KMS-11 (cell line): Measurements from ENCODE around the gene CDH4.

Source experiments
- H2AFZ ChIP-seq: fragments of 200-600 bp; sonication (generic); 2 replicates; pipeline ENCODE4 v1.6.1; 2016; ENCODE audit warnings: antibody characterized with exemption, mixed run types, low read depth
- H3K27ac ChIP-seq: fragments of 200-600 bp; sonication (generic); 2 replicates; pipeline ENCODE4 v1.6.1; 2016; ENCODE audit warnings: mild to moderate bottlenecking, mixed run types
- H3K27me3 ChIP-seq: fragments of 200-600 bp; sonication (generic); 2 replicates; pipeline ENCODE4 v1.6.1; 2017; ENCODE audit warnings: mild to moderate bottlenecking, low read depth, mixed run types, moderate library complexity; ENCODE audit not compliant: insufficient read depth
- H3K36me3 ChIP-seq: fragments of 200-600 bp; sonication (generic); 2 replicates; pipeline ENCODE4 v1.6.1; 2017; ENCODE audit warnings: mild to moderate bottlenecking, mixed run types; ENCODE audit not compliant: insufficient read depth
- H3K4me1 ChIP-seq: fragments of 200-600 bp; sonication (generic); 2 replicates; pipeline ENCODE4 v1.6.1; 2016; ENCODE audit warnings: mild to moderate bottlenecking, low read depth, mixed run types; ENCODE audit not compliant: poor library complexity, severe bottlenecking
- H3K4me2 ChIP-seq: fragments of 200-600 bp; sonication (generic); 2 replicates; pipeline ENCODE4 v1.7.0; 2016; ENCODE audit warnings: mild to moderate bottlenecking, mixed run types
- H3K4me3 ChIP-seq: fragments of 200-600 bp; sonication (generic); IDR thresholded peaks from 2 replicates; pipeline ENCODE4 v1.6.1; 2017; ENCODE audit warnings: low read depth, low read length, mixed read lengths; ENCODE audit not compliant: insufficient read depth
- H3K79me2 ChIP-seq: fragments of 200-600 bp; sonication (generic); 2 replicates; pipeline ENCODE4 v1.6.1; 2016; ENCODE audit warnings: low read depth, mixed run types; ENCODE audit not compliant: insufficient read depth
- H3K9ac ChIP-seq: fragments of 200-600 bp; sonication (generic); 2 replicates; pipeline ENCODE4 v1.6.1; 2016; ENCODE audit warnings: mild to moderate bottlenecking, mixed run types
- H4K20me1 ChIP-seq: fragments of 200-600 bp; sonication (generic); 2 replicates; pipeline ENCODE4 v1.6.1; 2016; ENCODE audit warnings: mild to moderate bottlenecking, mixed run types; ENCODE audit not compliant: insufficient read depth
- CTCF ChIP-seq: fragments of 200-600 bp; sonication (generic); conservative IDR thresholded peaks from 2 replicates; pipeline ENCODE4 v1.6.1; 2017; ENCODE audit warnings: low read depth, mild to moderate bottlenecking, antibody characterized with exemption, low read length, moderate library complexity, mixed read lengths

Gene CDH4

GRCh38 chr20:61813791-61814190, 561.7 kb downstream of the CDH4 start:
- Histone ChIP-seq H3K27ac (no peak overlapping the region), H3K4me1 (no peaks in the 10 kb centered on the region), H3K27me3 (peaks cover 86% of the 10 kb centered on the region), H3K9ac (no peak overlapping the region), H3K4me3 (no peak overlapping the region), H3K4me2 (no peak overlapping the region), H2AFZ (no peak overlapping the region), H3K79me2 (no peaks in the 10 kb centered on the region), H4K20me1 (no peaks in the 10 kb centered on the region), H3K36me3 (no peaks in the 10 kb centered on the region)
- TF ChIP-seq CTCF, result no peak

DNA sequence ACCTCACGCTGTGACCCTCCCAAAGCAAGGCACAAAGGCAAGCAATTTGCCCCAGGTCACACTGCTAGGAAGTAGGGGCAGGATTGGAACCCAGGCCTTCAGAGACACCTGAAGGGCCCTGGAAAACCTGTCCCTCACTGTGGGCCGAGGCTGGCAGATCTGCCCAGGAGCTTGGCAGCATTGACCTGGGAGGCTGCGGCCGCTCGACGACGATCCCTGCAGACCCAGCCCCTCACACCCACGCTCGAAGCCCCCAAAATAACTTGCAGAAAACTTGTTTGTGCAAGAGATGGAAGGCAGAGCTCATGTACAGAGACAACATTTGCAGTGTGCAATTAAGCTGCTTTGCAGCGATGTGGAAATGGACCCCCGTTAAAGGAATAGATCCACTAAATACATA, 562.2 kb downstream of the CDH4 start:
- no peaks in the 10 kb centered on the region for H3K79me2 ChIP-seq
- H3K27me3 ChIP-seq, result peaks cover 86% of the 10 kb centered on the region
- H3K27ac ChIP-seq, result no peak overlapping the region
- H3K36me3 ChIP-seq, result no peaks in the 10 kb centered on the region
- no peak overlapping the region for H2AFZ ChIP-seq
- no peaks in the 10 kb centered on the region for H4K20me1 ChIP-seq
- no peak overlapping the region for H3K4me2 ChIP-seq
- H3K4me1 ChIP-seq, result no peaks in the 10 kb centered on the region
- no peak for TF ChIP-seq CTCF
- no peak overlapping the region for H3K9ac ChIP-seq
- no peak overlapping the region for H3K4me3 ChIP-seq

DNA sequence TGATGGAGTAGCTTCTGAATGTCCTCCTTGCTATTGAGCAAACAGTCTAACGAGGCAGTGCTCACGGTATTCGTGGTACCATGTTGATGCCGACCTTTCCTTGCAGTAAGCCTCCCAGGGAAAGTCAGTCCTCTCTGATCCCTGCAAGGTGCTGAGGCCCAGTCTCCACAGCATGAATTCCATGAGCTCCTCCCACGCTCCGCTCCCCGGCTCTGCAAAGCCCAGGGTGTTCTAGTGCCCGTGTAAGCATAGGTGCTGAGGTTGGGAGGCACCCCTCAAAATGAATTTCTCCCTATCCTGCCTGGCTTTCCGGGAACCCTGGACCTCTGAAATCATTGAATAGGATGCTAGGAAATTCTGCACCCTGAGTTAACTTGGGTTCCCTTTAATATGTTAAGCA, 562.7 kb downstream of the CDH4 start:
- no peak overlapping the region for H3K27ac ChIP-seq
- peaks cover 86% of the 10 kb centered on the region for H3K27me3 ChIP-seq
- H3K79me2 ChIP-seq, result no peaks in the 10 kb centered on the region
- no peaks in the 10 kb centered on the region for H3K36me3 ChIP-seq
- no peak overlapping the region for H3K4me2 ChIP-seq
- H3K9ac ChIP-seq, result no peak overlapping the region
- no peak overlapping the region for H3K4me3 ChIP-seq
- H2AFZ ChIP-seq, result no peak overlapping the region
- no peaks in the 10 kb centered on the region for H4K20me1 ChIP-seq
- no peaks in the 10 kb centered on the region for H3K4me1 ChIP-seq
- no peak for TF ChIP-seq CTCF

DNA sequence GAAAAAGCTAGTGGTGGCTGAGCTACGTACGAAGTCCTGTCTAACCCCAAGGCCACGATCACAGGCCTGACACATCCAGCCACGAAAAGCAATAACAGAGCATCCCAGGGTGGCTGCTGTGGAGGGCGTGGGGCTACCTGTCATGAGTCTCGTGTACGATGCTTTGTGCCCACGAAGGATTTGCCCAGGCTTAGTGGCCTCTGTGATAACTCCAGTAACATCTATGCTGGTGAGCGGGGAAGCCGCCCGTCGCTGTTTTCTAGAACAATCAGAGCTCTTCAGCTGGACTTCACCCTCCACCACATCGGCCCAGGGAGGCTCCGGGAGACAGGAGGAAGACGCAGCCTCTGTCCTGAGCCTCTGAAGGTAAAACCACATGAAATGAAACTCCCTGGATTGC, 563.1 kb downstream of the CDH4 start:
- Histone ChIP-seq H3K27ac (no peak overlapping the region), H4K20me1 (no peaks in the 10 kb centered on the region), H3K4me1 (no peaks in the 10 kb centered on the region), H3K9ac (no peak overlapping the region), H3K79me2 (no peaks in the 10 kb centered on the region), H2AFZ (no peak overlapping the region), H3K36me3 (no peaks in the 10 kb centered on the region), H3K4me3 (no peak overlapping the region), H3K27me3 (peaks cover 85% of the 10 kb centered on the region), H3K4me2 (no peak overlapping the region)
- TF ChIP-seq CTCF, result no peak

GRCh38 chr20:61815678-61816077, 563.6 kb downstream of the CDH4 start:
- no peaks in the 10 kb centered on the region for H3K36me3 ChIP-seq
- no peaks in the 10 kb centered on the region for H3K4me1 ChIP-seq
- no peak overlapping the region for H2AFZ ChIP-seq
- no peak overlapping the region for H3K4me3 ChIP-seq
- H3K79me2 ChIP-seq, result no peaks in the 10 kb centered on the region
- TF ChIP-seq CTCF, result no peak
- no peak overlapping the region for H3K27ac ChIP-seq
- H4K20me1 ChIP-seq, result no peaks in the 10 kb centered on the region
- H3K9ac ChIP-seq, result no peak overlapping the region
- peaks cover 80% of the 10 kb centered on the region for H3K27me3 ChIP-seq
- no peak overlapping the region for H3K4me2 ChIP-seq
